CD4-positive, CD25-positive, alpha-beta regulatory T cell (primary cell): ENCODE results near the gene CCDC102B. TPM values are rescaled to one million over a fixed set of nuclear protein-coding genes. Genes with fewer than 3 reads are reported as not detected.
"Not testable (repeated sequence)": the region's sequence is repeated elsewhere in the genome, so short reads cannot be mapped to it uniquely, and the experiment has no call there.

Experiments used
- ATAC-seq, 2 donors: fragments of 150-1000 bp; cut with Tn5 transposase; one replicate each; pipeline ENCODE4 v1.10.0; 2021; ENCODE audit warnings: low read depth in 2 of 2, moderate number of reproducible peaks in 2 of 2, moderate library complexity in 1 of 2
- DNase-seq, 3 donors: peaks; one replicate each; pipeline versions ENCODE4 v3.0.0 to v3.0.0-alpha.2; 2012 to 2022; ENCODE audit warnings: mixed read lengths in 1 of 3
- H3K27ac ChIP-seq: one replicate; pipeline ENCODE4 v1.7.0; 2013; ENCODE audit warnings: mild to moderate bottlenecking, low read length; ENCODE audit not compliant: insufficient read depth, poor library complexity, severe bottlenecking
- H3K27me3 ChIP-seq: one replicate; pipeline ENCODE4 v1.7.0; 2013; ENCODE audit warnings: low read length; ENCODE audit not compliant: control insufficient read depth, insufficient read depth
- H3K36me3 ChIP-seq: one replicate; pipeline ENCODE4 v1.7.0; 2013; ENCODE audit warnings: mild to moderate bottlenecking, low read length, moderate library complexity; ENCODE audit not compliant: control insufficient read depth, insufficient read depth
- H3K4me1 ChIP-seq: 2 replicates; pipeline ENCODE4 v1.7.0; 2013; ENCODE audit warnings: mild to moderate bottlenecking, low read length; ENCODE audit not compliant: insufficient read depth, control insufficient read depth, poor library complexity, severe bottlenecking
- H3K4me3 ChIP-seq: one replicate; pipeline ENCODE4 v1.7.0; 2013; ENCODE audit warnings: low read depth, mild to moderate bottlenecking, low read length, moderate library complexity
- H3K9me3 ChIP-seq, 2 experiments: 1 replicate in 1 of 2; 2 replicates in 1 of 2; pipeline ENCODE4 v1.7.0; 2013; ENCODE audit warnings: low read length in 2 of 2, mild to moderate bottlenecking in 1 of 2, moderate library complexity in 1 of 2; ENCODE audit not compliant: control insufficient read depth in 2 of 2
- H3K27ac Mint-ChIP-seq, 3 donors: one replicate each; pipeline ENCODE4 v1.8.0; 2020 to 2022; ENCODE audit warnings: mild to moderate bottlenecking in 3 of 3, mixed read lengths in 3 of 3, moderate library complexity in 2 of 3
- H3K27me3 Mint-ChIP-seq: one replicate; pipeline ENCODE4 v1.8.0; 2022; ENCODE audit warnings: mild to moderate bottlenecking, mixed read lengths
- H3K36me3 Mint-ChIP-seq: one replicate; pipeline ENCODE4 v1.8.0; 2020; ENCODE audit warnings: mixed read lengths
- H3K4me1 Mint-ChIP-seq, 4 donors: one replicate each; pipeline ENCODE4 v1.8.0; 2020 to 2022; ENCODE audit warnings: mixed read lengths in 4 of 4, mild to moderate bottlenecking in 1 of 4
- H3K4me3 Mint-ChIP-seq, 4 donors: one replicate each; pipeline ENCODE4 v1.8.0; 2020 to 2022; ENCODE audit warnings: mild to moderate bottlenecking in 4 of 4, mixed read lengths in 4 of 4, moderate library complexity in 3 of 4
- H3K9me3 Mint-ChIP-seq, 7 donors: one replicate each; pipeline ENCODE4 v1.8.0; 2020 to 2022; ENCODE audit warnings: mixed read lengths in 7 of 7, mild to moderate bottlenecking in 3 of 7, moderate library complexity in 2 of 7
- polyA plus RNA-seq, 4 donors: library from polyadenylated mRNA; unstranded; fragments of 300-500 nt; fragmentation: Illumina TruSeq; gene quantifications; one replicate each; pipeline ENCODE4 v1.2.3, GENCODE V29; 2021
- total RNA-seq: library from RNA; stranded (reverse); gene quantifications from one replicate; pipeline ENCODE4 v1.2.3, GENCODE V29; 2022

CCDC102B gene
- total and polyA plus RNA-seq, 5 donors from 2014 or later = 0.97 to 3.0 (median 1.9) TPM

GRCh38 chr18:68937029-68937599, 139.2 kb downstream of the CCDC102B start:
- no peak overlapping the region for H3K27ac Mint-ChIP-seq
- peaks cover 0 to 3% (median 0%) of the 10 kb centered on the region in 7 donors for H3K9me3 Mint-ChIP-seq
- H3K36me3 ChIP-seq = no peaks in the 10 kb centered on the region
- H3K4me1 ChIP-seq = no peaks in the 10 kb centered on the region
- H3K9me3 ChIP-seq = no peaks in the 10 kb centered on the region
- no peak overlapping the region for H3K27ac ChIP-seq
- H3K4me1 Mint-ChIP-seq = no peaks in the 10 kb centered on the region
- no peak overlapping the region for H3K4me3 ChIP-seq
- H3K36me3 Mint-ChIP-seq = no peaks in the 10 kb centered on the region
- H3K4me3 Mint-ChIP-seq = no peak overlapping the region
- H3K27me3 Mint-ChIP-seq = no peaks in the 10 kb centered on the region
- DNase-seq (no peak), ATAC-seq (no peak)
- no peaks in the 10 kb centered on the region for H3K27me3 ChIP-seq

- H3K9me3 Mint-ChIP-seq = no peaks in the 10 kb centered on the region
- H3K4me1 ChIP-seq = no peaks in the 10 kb centered on the region
- no peaks in the 10 kb centered on the region for H3K27me3 Mint-ChIP-seq
- no peak overlapping the region for H3K27ac ChIP-seq
- no peaks in the 10 kb centered on the region for H3K27me3 ChIP-seq
- no peak overlapping the region for H3K27ac Mint-ChIP-seq
- no peaks in the 10 kb centered on the region for H3K36me3 Mint-ChIP-seq
- DNase-seq (no peak), ATAC-seq (no peak)
- H3K4me3 ChIP-seq = no peak overlapping the region
- H3K4me1 Mint-ChIP-seq = no peaks in the 10 kb centered on the region
- H3K4me3 Mint-ChIP-seq = no peak overlapping the region
- no peaks in the 10 kb centered on the region for H3K36me3 ChIP-seq
- no peaks in the 10 kb centered on the region for H3K9me3 ChIP-seq
These were observed 142.2 kb downstream of the CCDC102B start for GRCh38 chr18:68940039-68940438.

DNA sequence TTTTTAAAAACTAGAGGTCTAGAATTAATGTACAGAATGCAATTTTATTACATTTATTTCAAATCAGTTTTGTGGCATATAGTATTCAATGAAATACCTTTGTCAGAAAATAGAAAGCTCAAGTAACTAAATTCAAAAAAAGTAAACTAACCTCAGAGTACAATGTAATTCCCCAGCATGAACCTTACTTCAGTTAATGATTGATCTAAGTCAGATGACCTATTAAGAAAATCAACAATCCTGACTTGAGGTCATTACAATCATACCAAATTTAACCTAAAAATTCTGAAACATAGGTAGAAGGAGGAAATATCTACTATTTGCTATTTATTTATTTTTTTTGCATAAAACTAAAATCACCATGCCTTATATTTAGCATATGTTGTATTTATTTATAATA, 142.9 kb downstream of the CCDC102B start:
- Mint-ChIP-seq H3K4me3 (no peak overlapping the region), H3K27me3 (no peaks in the 10 kb centered on the region), H3K4me1 (no peaks in the 10 kb centered on the region), H3K9me3 (no peaks in the 10 kb centered on the region), H3K27ac (no peak overlapping the region), H3K36me3 (no peaks in the 10 kb centered on the region)
- Histone ChIP-seq H3K27me3 (no peaks in the 10 kb centered on the region), H3K4me3 (no peak overlapping the region), H3K9me3 (no peaks in the 10 kb centered on the region), H3K4me1 (no peaks in the 10 kb centered on the region), H3K36me3 (no peaks in the 10 kb centered on the region), H3K27ac (no peak overlapping the region)
- ATAC-seq (no peak), DNase-seq (no peak)

DNA sequence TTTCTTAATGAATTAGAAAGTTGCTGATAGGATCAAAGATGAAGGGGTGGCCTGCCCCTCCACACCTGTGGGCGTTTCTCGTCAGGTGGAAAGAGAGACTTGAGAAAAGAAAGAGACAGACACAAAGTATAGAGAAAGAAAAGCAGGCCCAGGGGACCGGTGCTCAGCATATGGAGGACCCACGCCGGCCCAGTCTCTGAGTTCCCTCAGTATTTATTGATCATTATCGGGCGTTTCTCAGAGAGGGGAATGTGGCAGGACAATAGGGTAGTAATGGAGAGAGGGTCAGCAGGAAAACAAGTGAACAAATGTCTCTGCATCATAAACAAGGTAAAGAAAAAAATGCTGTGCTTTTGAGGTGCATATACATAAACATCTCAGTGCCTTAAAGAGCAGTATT, 144.3 kb downstream of the CCDC102B start:
- Mint-ChIP-seq H3K27ac (no peak overlapping the region), H3K27me3 (no peaks in the 10 kb centered on the region), H3K36me3 (no peaks in the 10 kb centered on the region), H3K4me1 (no peaks in the 10 kb centered on the region), H3K4me3 (no peak overlapping the region), H3K9me3 (no peaks in the 10 kb centered on the region)
- DNase-seq (no peak), ATAC-seq (no peak)
- H3K27me3 ChIP-seq = no peaks in the 10 kb centered on the region
- no peaks in the 10 kb centered on the region for H3K36me3 ChIP-seq
- H3K4me1 ChIP-seq = no peaks in the 10 kb centered on the region
- no peak overlapping the region for H3K4me3 ChIP-seq
- H3K9me3 ChIP-seq = no peaks in the 10 kb centered on the region
- H3K27ac ChIP-seq = no peak overlapping the region

DNA sequence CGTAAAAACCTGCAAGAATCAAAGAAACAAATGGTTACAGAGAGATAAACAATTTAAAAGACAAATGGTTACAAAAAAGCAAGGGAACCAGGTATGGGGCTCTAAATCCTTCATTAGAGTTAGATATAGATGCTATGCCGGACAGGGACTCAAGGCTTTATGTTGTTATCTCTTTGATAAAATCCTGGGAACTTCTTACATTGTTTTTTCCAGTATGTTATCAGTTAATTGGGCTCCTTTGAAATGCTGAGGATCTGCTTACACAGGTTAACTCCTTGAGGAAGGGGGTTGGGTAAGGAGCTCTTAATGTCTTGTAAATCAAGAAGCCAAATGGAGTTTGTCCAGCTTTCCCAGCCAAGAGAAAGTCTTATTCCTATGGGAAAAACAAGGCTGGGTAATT, 146.0 kb downstream of the CCDC102B start:
- H3K27ac ChIP-seq, H3K27me3 Mint-ChIP-seq, H3K4me1 ChIP-seq, H3K4me1 Mint-ChIP-seq, DNase-seq, H3K36me3 ChIP-seq, H3K27ac Mint-ChIP-seq, ATAC-seq, H3K36me3 Mint-ChIP-seq, H3K4me3 Mint-ChIP-seq, H3K9me3 ChIP-seq, H3K4me3 ChIP-seq, H3K27me3 ChIP-seq, H3K9me3 Mint-ChIP-seq: not testable (repeated sequence)

DNA sequence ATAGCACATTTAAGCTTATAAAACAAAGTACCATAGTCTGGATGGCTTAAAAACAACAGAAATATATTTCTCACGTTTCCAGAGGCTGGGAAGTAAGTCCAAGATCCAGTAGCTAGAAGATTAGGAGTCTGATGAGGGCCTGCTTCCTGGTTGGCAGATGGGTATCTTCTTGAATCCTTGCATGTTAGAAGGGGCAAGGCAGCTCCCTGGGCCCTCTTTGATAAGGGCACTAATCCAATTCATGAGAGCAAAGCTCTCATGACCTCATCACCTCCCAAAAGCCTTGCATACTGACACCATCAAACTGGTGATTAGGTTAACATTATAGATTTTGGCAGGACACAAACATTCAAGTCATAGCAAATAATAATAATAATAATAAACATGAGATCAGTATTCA, 146.4 kb downstream of the CCDC102B start:
- DNase-seq (no peak), ATAC-seq (no peak)
- H3K36me3 ChIP-seq = no peaks in the 10 kb centered on the region
- Mint-ChIP-seq H3K4me3 (no peak overlapping the region), H3K27ac (no peak overlapping the region), H3K27me3 (no peaks in the 10 kb centered on the region), H3K9me3 (peaks cover 0 to 3% (median 0%) of the 10 kb centered on the region in 7 donors), H3K36me3 (no peaks in the 10 kb centered on the region), H3K4me1 (no peaks in the 10 kb centered on the region)
- no peak overlapping the region for H3K4me3 ChIP-seq
- H3K9me3 ChIP-seq = no peaks in the 10 kb centered on the region
- no peak overlapping the region for H3K27ac ChIP-seq
- no peaks in the 10 kb centered on the region for H3K4me1 ChIP-seq
- no peaks in the 10 kb centered on the region for H3K27me3 ChIP-seq

DNA sequence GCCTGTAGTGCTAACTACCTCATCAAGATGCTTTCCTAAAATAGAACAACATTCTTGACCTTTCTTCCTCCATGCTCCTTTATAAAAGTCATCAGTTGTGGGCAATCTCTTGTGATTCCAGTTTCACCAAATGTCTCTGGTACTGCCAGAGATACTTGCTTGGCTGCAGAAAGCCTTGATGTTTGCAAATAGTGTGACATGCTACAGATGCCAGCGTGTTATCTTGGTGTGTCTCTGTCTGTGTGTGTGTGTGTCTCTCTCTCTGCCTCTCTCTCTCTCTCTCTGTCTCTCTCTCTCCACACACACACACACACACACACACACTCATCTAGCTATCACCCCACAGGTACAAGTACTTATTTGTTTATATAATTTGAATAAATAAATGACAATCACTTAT, 146.9 kb downstream of the CCDC102B start:
- H3K4me3 ChIP-seq = no peak overlapping the region
- H3K36me3 Mint-ChIP-seq = no peaks in the 10 kb centered on the region
- no peak for DNase-seq
- H3K27me3 ChIP-seq = no peaks in the 10 kb centered on the region
- no peak overlapping the region for H3K27ac ChIP-seq
- H3K27ac Mint-ChIP-seq = no peak overlapping the region
- no peaks in the 10 kb centered on the region for H3K4me1 ChIP-seq
- no peak for ATAC-seq
- H3K4me3 Mint-ChIP-seq = no peak overlapping the region
- H3K9me3 Mint-ChIP-seq = peaks cover 0 to 3% (median 0%) of the 10 kb centered on the region in 7 donors
- H3K36me3 ChIP-seq = no peaks in the 10 kb centered on the region
- H3K27me3 Mint-ChIP-seq = no peaks in the 10 kb centered on the region
- no peaks in the 10 kb centered on the region for H3K9me3 ChIP-seq
- no peaks in the 10 kb centered on the region for H3K4me1 Mint-ChIP-seq

GRCh38 chr18:68948622-68949021, 150.7 kb downstream of the CCDC102B start:
- DNase-seq (no peak), ATAC-seq (no peak)
- Mint-ChIP-seq H3K36me3 (peaks cover 3% of the 10 kb centered on the region), H3K9me3 (peaks cover 0 to 4% (median 0%) of the 10 kb centered on the region in 7 donors), H3K4me3 (no peak overlapping the region), H3K4me1 (no peaks in the 10 kb centered on the region), H3K27ac (no peak overlapping the region), H3K27me3 (no peaks in the 10 kb centered on the region)
- H3K4me1 ChIP-seq = no peaks in the 10 kb centered on the region
- no peaks in the 10 kb centered on the region for H3K27me3 ChIP-seq
- H3K9me3 ChIP-seq = no peaks in the 10 kb centered on the region
- no peak overlapping the region for H3K27ac ChIP-seq
- H3K4me3 ChIP-seq = no peak overlapping the region
- H3K36me3 ChIP-seq = no peaks in the 10 kb centered on the region
